HEK293T (cell line): Measurements from ENCODE around the gene LGR6.

Experiments used
- CTCF ChIA-PET: fragments of 350-600 bp; formaldehyde crosslinking; extraction: SDS; loops from one replicate; lab custom pipeline; 2021; ENCODE audit warnings: antibody characterized with exemption, inconsistent platforms; lab: Yijun Ruan, JAX
- POLR2A ChIA-PET: fragments of 350-600 bp; formaldehyde crosslinking; extraction: SDS; loops from one replicate; lab custom pipeline; 2020; ENCODE audit warnings: antibody characterized with exemption, inconsistent platforms; lab: Yijun Ruan, JAX
- DNase-seq: peaks from one replicate; pipeline ENCODE4 v3.0.0; 2012; ENCODE audit warnings: mixed read lengths; ENCODE audit errors: extremely low spot score
- ARNT ChIP-seq: fragments of 450-650 bp; IDR thresholded peaks from 2 replicates; pipeline ENCODE4 v1.6.1; 2017; ENCODE audit warnings: mild to moderate bottlenecking
- BHLHE40 ChIP-seq: fragments of 450-650 bp; IDR thresholded peaks from 2 replicates; pipeline ENCODE4 v1.6.1; 2016; ENCODE audit warnings: mild to moderate bottlenecking, moderate library complexity, borderline replicate concordance
- CTBP1 ChIP-seq: fragments of 450-650 bp; IDR thresholded peaks from 2 replicates; pipeline ENCODE4 v1.6.1; 2016; ENCODE audit warnings: borderline replicate concordance
- ELF4 ChIP-seq: fragments of 450-650 bp; IDR thresholded peaks from 2 replicates; pipeline ENCODE4 v1.6.1; 2017; ENCODE audit warnings: antibody characterized with exemption
- FOXA1 ChIP-seq: fragments of 450-650 bp; IDR thresholded peaks from 2 replicates; pipeline ENCODE4 v1.6.1; 2016; ENCODE audit warnings: mild to moderate bottlenecking
- FOXK2 ChIP-seq: fragments of 450-650 bp; IDR thresholded peaks from 2 replicates; pipeline ENCODE4 v1.6.1; 2016; ENCODE audit warnings: mild to moderate bottlenecking
- FOXM1 ChIP-seq: fragments of 450-650 bp; IDR thresholded peaks from 2 replicates; pipeline ENCODE4 v1.6.1; 2017; ENCODE audit warnings: mild to moderate bottlenecking, borderline replicate concordance
- HDGF ChIP-seq: fragments of 450-650 bp; IDR thresholded peaks from 2 replicates; pipeline ENCODE4 v1.6.1; 2017; ENCODE audit warnings: antibody characterized with exemption, borderline replicate concordance
- L3MBTL2 ChIP-seq: fragments of 450-650 bp; conservative IDR thresholded peaks from 2 replicates; pipeline ENCODE4 v1.6.1; 2016; ENCODE audit warnings: mild to moderate bottlenecking
- LEF1 ChIP-seq: fragments of 450-650 bp; IDR thresholded peaks from 2 replicates; pipeline ENCODE4 v1.6.1; 2017; ENCODE audit warnings: mild to moderate bottlenecking, borderline replicate concordance
- NFRKB ChIP-seq: fragments of 450-650 bp; IDR thresholded peaks from 2 replicates; pipeline ENCODE4 v1.6.1; 2016; ENCODE audit warnings: mild to moderate bottlenecking, moderate library complexity
- SP1 ChIP-seq: fragments of 450-650 bp; IDR thresholded peaks from 2 replicates; pipeline ENCODE4 v1.6.1; 2017
- SUZ12 ChIP-seq: fragments of 450-650 bp; IDR thresholded peaks from 2 replicates; pipeline ENCODE4 v1.6.1; 2016; ENCODE audit warnings: mild to moderate bottlenecking
- TARDBP ChIP-seq: fragments of 450-650 bp; IDR thresholded peaks from 2 replicates; pipeline ENCODE4 v1.6.1; 2016
- ZNF384 ChIP-seq: fragments of 450-650 bp; IDR thresholded peaks from 2 replicates; pipeline ENCODE4 v1.6.1; 2016
- TF ChIP-seq, protein P1 (sequence below): fragments of 450-650 bp; IDR thresholded peaks from 2 replicates; pipeline ENCODE4 v1.6.1; 2016

LGR6 gene

DNA sequence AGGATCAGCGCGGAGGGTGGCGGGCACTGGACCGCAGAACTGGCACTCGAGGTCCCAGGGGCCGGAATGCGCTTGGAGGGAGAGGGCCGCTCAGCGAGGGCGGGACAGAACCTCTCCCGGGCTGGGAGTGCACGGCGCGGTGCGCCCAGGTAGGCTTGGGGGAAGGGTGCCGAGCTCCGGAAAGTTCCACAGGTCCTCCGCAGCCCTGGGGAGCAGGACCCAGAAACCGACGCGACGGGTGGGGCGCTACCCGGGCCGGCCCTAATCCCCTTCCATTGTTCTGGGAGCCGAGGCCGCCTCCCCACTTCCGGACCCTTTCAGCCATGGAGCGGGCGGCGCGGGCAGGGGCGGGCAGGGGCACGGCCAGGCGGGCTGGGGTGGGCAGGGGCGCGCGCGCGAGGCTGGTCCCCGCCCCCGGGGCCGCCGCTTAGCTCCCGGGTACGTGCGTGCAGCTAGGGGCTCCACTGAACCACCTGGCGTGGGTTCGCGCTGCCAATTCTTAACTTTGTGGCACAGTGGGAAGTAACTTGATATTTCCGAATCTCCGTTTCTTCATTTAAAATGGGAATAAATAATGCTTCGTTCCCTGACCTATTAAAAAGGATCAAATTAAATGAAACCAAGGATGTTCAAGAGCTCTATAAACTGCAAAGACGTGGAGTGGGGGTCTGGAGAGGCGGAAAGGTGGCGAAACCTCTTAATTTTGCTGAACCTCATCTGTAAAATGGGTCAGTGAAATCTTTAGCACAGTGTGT is 20.7 kb downstream of the LGR6 start:
- no peak for DNase-seq
- POLR2A ChIA-PET: no interaction called here
- CTCF ChIA-PET: interaction anchor here (1.2 kb wide), 1 partner anchor 8 kb away, joined by 3 read pairs; no protein-coding TSS in a partner anchor
- TF ChIP-seq BHLHE40 (no peak), L3MBTL2 (no peak), CTBP1 (no peak), LEF1 (no peak), ZNF384 (no peak), TARDBP (no peak), ARNT (no peak), FOXA1 (no peak)

DNA sequence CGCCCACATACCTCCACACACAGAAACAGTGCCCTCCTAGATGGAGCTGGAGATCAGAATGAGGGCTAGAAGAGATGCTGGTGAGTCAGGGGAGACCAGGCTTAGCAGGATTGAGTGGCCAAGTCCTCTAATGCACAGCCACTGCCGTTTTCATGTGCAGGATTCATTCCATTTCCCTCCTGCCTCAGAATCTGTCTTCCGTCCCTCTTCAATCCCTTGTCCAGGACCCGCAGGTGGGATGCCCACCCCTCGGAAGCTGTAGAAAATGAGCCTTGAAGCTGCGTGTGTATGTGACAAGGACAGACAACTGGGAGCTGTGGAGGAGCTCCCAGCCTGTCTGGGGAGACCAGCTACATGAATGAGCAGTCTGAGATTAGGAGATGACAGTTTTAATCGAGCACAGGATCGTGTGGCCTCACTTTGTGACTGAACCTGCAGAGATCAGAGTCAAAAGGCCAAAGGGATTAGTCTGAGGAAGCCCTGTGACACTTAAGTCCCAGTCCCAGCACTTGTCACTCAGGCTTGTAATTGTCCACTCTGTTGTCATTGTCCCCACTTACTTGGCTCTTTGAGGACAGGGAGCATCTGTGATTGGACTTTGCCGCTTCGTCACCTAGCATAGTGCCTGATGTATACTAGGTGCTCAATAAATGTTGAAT is 22.0 kb downstream of the LGR6 start:
- CTCF ChIA-PET: interaction anchor here (1.2 kb wide), 1 partner anchor 9 kb away, joined by 3 read pairs; no protein-coding TSS in a partner anchor
- POLR2A ChIA-PET: no interaction called here
- DNase-seq: no peak
- TF ChIP-seq ELF4 (no peak), FOXK2 (no peak), LEF1 (no peak), ARNT (no peak), SUZ12 (no peak), TARDBP (no peak), L3MBTL2 (no peak), FOXM1 (no peak), ZNF384 (no peak), BHLHE40 (no peak), FOXA1 (no peak), SP1 (no peak), CTBP1 (no peak)

DNA sequence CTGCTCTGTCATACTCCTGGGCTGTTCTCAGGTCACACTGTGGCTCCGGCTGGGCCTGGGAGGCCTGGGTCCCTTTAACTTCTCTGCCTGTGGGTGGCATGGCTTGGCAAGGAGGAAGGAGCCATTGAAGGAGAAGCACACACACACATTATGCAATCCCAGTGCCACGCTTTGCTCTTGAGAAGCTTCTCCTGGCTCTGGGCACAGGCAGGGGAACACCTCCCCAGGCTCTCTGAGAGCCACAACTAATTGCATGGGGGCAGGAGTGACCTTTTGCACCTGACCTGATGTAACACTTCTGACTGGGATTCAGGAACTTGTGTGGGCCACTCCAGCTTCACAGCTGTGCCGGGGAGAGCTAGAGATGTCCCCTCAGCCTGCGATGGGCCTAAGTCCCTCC is 23.1 kb downstream of the LGR6 start:
- ChIA-PET CTCF (no interaction called here), POLR2A (no interaction called here)
- no peak for TF ChIP-seq SUZ12
- no peak for TF ChIP-seq FOXM1
- no peak for TF ChIP-seq TARDBP
- TF ChIP-seq CTBP1: no peak
- TF ChIP-seq ZNF384: no peak
- TF ChIP-seq FOXA1: no peak
- TF ChIP-seq ELF4: no peak
- TF ChIP-seq L3MBTL2: no peak
- TF ChIP-seq NFRKB: no peak
- TF ChIP-seq, protein P1, sequence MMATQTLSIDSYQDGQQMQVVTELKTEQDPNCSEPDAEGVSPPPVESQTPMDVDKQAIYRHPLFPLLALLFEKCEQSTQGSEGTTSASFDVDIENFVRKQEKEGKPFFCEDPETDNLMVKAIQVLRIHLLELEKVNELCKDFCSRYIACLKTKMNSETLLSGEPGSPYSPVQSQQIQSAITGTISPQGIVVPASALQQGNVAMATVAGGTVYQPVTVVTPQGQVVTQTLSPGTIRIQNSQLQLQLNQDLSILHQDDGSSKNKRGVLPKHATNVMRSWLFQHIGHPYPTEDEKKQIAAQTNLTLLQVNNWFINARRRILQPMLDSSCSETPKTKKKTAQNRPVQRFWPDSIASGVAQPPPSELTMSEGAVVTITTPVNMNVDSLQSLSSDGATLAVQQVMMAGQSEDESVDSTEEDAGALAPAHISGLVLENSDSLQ: no peak
- no peak for TF ChIP-seq SP1
- TF ChIP-seq HDGF: no peak
- no peak for TF ChIP-seq BHLHE40
- DNase-seq: no peak

DNA sequence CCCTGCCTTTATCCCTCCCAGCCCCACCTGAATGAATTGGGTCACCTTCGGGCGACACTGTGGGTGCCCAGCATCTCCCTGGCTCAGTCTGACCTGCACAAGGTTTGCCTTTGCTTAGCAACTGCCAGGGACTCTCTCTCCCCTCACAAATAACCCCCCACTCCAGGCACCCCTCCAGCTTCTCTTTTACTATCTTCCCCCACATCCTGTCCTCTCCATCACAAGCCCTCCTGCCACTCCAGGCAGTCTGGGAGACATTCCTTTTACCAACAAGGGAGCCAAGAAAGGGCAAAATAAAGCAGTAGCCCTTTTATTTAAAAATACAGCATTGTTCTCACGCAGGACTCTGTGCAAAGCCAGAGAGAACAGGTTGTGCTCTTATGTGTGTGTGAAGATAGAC is 23.9 kb downstream of the LGR6 start:
- ChIA-PET CTCF (interaction anchor here (1.8 kb wide), 1 partner anchor 20 kb away, joined by 6 read pairs; no protein-coding TSS in a partner anchor), POLR2A (no interaction called here)
- DNase-seq: no peak
- TF ChIP-seq ELF4: no peak
- no peak for TF ChIP-seq SP1
- no peak for TF ChIP-seq LEF1
- TF ChIP-seq HDGF: no peak

DNA sequence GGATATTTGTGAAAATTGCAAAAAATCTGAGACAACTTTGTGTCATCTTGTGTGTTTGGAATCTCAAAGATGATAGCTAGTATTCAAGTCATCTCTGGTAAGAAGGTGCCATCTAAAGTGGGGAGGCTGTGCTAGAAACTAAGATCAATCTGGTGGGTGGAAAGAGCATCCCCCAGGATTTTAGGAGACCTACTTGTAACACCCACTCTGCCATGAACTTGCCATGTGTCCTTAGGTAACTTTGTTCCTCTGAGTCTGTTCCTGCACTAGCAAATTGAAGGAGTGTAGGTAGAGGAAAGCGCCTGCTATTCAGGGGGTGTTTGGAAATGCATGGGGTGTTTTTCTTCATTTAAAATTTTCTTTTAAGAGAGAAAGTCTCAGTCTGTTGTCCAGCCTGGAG is 24.4 kb downstream of the LGR6 start:
- ChIA-PET CTCF (interaction anchor here (1.8 kb wide), 1 partner anchor 19 kb away, joined by 6 read pairs; no protein-coding TSS in a partner anchor), POLR2A (no interaction called here)
- TF ChIP-seq ZNF384: no peak
- TF ChIP-seq BHLHE40: no peak
- no peak for TF ChIP-seq CTBP1
- no peak for TF ChIP-seq TARDBP
- TF ChIP-seq NFRKB: no peak
- no peak for TF ChIP-seq SUZ12
- no peak for TF ChIP-seq ARNT
- TF ChIP-seq FOXM1: no peak
- TF ChIP-seq SP1: no peak
- TF ChIP-seq, protein P1: no peak
- no peak for TF ChIP-seq LEF1
- DNase-seq: no peak

DNA sequence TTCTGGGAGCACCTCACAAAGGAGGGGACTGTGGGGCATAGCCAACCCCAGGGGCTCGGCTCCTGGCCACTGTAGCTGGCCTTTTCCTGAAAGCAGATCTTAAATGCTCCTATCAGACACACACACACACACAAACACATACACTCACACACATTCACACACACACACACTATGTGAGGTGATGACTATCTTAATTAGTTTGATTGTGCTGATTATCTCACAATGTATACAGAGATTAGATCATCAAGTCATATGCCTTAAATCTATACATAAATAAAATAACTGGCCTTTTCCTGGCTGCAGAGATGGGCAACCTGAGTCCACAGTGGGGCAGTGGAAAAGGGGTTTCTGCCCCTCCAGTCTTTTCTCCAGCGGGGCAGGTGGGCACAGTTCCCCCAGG is 27.1 kb downstream of the LGR6 start:
- ChIA-PET POLR2A (no interaction called here), CTCF (no interaction called here)
- TF ChIP-seq HDGF (no peak), FOXM1 (no peak), CTBP1 (no peak), FOXK2 (no peak), ARNT (no peak), TARDBP (no peak), SP1 (no peak), ELF4 (no peak), L3MBTL2 (no peak), LEF1 (no peak), BHLHE40 (no peak)
- TF ChIP-seq, protein P1: no peak
- no peak for DNase-seq
